ENCODE data around the gene HEXD.

The HEXD gene

GRCh38 chr17:82489851-82490511 is 71.8 kb downstream of the HEXD start:
- no peak for TF ChIP-seq CTCF (conservative IDR thresholded peaks at IDR 0.05; ENCODE audit: low read length)
- H3K4me3 ChIP-seq (ENCODE audit: low read length): no peak overlapping the region
- no peak for DNase-seq (ENCODE audit: low read depth)

GRCh38 chr17:82490512-82491195 is 72.5 kb downstream of the HEXD start:
- DNase-seq (ENCODE audit: low read depth): no peak
- no peak for TF ChIP-seq CTCF (conservative IDR thresholded peaks at IDR 0.05; ENCODE audit: low read length)
- no peak overlapping the region for H3K4me3 ChIP-seq (ENCODE audit: low read length)

GRCh38 chr17:82491196-82491530 is 73.0 kb downstream of the HEXD start:
- DNase-seq (ENCODE audit: low read depth): no peak
- H3K4me3 ChIP-seq (ENCODE audit: low read length): no peak overlapping the region
- no peak for TF ChIP-seq CTCF (conservative IDR thresholded peaks at IDR 0.05; ENCODE audit: low read length)

GRCh38 chr17:82491533-82491932 is 73.4 kb downstream of the HEXD start:
- DNase-seq (ENCODE audit: low read depth): no peak
- no peak for TF ChIP-seq CTCF (conservative IDR thresholded peaks at IDR 0.05; ENCODE audit: low read length)
- no peak overlapping the region for H3K4me3 ChIP-seq (ENCODE audit: low read length)

All from AG10803 (cell line).